Kidney (tissue), 14 donors: ENCODE data around the gene VIT. TPM values are rescaled to one million over a fixed set of nuclear protein-coding genes. Genes with fewer than 3 reads are reported as not detected.
A peak's percentile ranks its signal among the peaks of the same experiment; 100 is the strongest.

Experiments
- DNase-seq, 5 donors: peaks; one replicate each; pipeline ENCODE4 v3.0.0-alpha.2; 2013 to 2020
- FAIRE-seq: peaks from 2 replicates; lab custom pipeline; 2012; peaks lifted over from hg19 to GRCh38; lab: Jason Lieb, UNC
- H3K27ac ChIP-seq, 2 donors: one replicate each; pipeline ENCODE4 v1.7.0; 2013; ENCODE audit warnings: low read depth in 2 of 2, low read length in 2 of 2, inconsistent platforms in 1 of 2
- H3K27me3 ChIP-seq: one replicate; pipeline ENCODE4 v1.7.1; 2013; ENCODE audit warnings: low read length, inconsistent platforms; ENCODE audit not compliant: control insufficient read depth, insufficient read depth
- H3K36me3 ChIP-seq, 3 donors: one replicate each; pipeline versions ENCODE4 v1.7.0 to v1.7.1; 2013; ENCODE audit warnings: low read length in 3 of 3, control low read depth in 1 of 3, inconsistent platforms in 1 of 3; ENCODE audit not compliant: insufficient read depth in 3 of 3, control insufficient read depth in 2 of 3
- H3K4me1 ChIP-seq, 3 donors: one replicate each; pipeline versions ENCODE4 v1.7.0 to v1.7.1; 2013; ENCODE audit warnings: low read length in 3 of 3, inconsistent platforms in 1 of 3, low read depth in 1 of 3; ENCODE audit not compliant: control insufficient read depth in 2 of 3, insufficient read depth in 2 of 3
- H3K4me3 ChIP-seq, 3 donors: one replicate each; pipeline versions ENCODE4 v1.7.0 to v1.8.1; 2013; ENCODE audit warnings: low read length in 3 of 3, control low read depth in 1 of 3, inconsistent platforms in 1 of 3
- H3K9ac ChIP-seq, 3 donors: one replicate each; pipeline versions ENCODE4 v1.7.0 to v1.7.1; 2013; ENCODE audit warnings: low read length in 3 of 3, control low read depth in 1 of 3, inconsistent platforms in 1 of 3
- H3K9me3 ChIP-seq, 3 donors: one replicate each; pipeline versions ENCODE4 v1.7.0 to v1.7.1; 2013; ENCODE audit warnings: low read length in 3 of 3, control low read depth in 1 of 3, inconsistent platforms in 1 of 3; ENCODE audit not compliant: control insufficient read depth in 2 of 3, insufficient read depth in 1 of 3
- intact Hi-C: fragments of 100-400 bp; cut with DNase I; formaldehyde crosslinking; loops from one replicate; pipeline ENCODE4 v1.11.1; 2022
- polyA plus RNA-seq: library from polyadenylated mRNA; stranded (reverse); fragments of 350-450 nt; fragmentation: Illumina TruSeq; extraction: RNeasy Lipid Tissue Mini Kit (QIAGEN cat#74804); gene quantifications from one replicate; pipeline ENCODE4 v1.2.3, GENCODE V29; 2014; ENCODE audit warnings: low read depth, low replicate concordance; ENCODE audit not compliant: insufficient read depth
- total RNA-seq: library from RNA; stranded (reverse); fragmentation: NEBNext Ultra II Directional; extraction: Animal tissue kit (Norgen Biotek cat#: 25700); gene quantifications from one replicate; pipeline ENCODE4 v1.2.1, GENCODE V29; 2021
- TF ChIP-seq, protein P1 (sequence below): IDR thresholded peaks from 3 replicates; pipeline ENCODE4 v1.5.1; 2012; ENCODE audit warnings: mild to moderate bottlenecking, moderate library complexity, borderline replicate concordance; ENCODE audit not compliant: insufficient read depth; ENCODE audit errors: extremely low read depth
- donor health status: control.
- donor health status: control.
- donor health status: control.
- donor health status: control.
- donor health status: control.
- donor health status: DM: yes; HTN: yes; CAD: no.
- donor health status: Normal renal cell carcinoma (clear cell type).

The VIT gene
- total and polyA plus RNA-seq, 2 donors from 2014 or later, result 0.15 TPM; not detected in 1

DNA sequence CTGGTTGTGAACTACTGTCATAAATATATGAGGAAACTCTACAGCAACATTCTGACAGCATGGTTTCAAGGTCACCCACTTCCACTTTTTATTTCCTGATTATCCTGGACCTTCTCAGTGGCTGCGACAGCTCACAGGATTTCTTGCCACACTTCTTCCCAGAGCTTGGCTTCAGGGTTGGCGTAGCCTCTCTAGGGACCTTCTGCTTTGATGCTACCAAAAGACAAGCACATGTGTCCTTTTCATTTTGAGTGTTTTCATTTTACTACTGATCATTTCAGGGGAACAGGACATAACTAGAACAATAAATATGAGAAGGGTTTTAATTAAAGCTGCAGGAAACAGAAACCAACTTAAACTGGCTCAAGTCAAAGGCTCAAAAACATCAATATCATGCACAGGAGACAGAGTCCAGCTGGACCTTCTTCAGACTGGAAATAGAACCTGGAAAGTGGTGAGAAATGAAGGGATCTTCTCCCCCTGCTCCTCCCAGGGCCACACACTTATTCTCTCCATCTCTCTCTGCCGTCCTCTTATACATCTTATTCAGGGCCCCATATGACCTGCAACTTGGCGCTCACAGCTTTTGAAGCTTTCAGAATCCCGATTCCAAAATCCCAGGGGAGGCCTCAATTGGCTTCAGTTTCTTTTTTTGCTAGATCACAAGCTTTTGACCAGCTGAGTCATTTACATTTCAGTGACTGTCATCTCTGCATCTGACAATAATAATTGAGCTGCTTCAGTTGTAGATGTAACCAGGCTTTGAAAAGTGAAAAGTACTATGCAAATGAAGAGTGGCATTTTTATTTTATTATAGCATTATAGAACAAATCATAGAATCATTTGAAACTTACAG lies 9.7 kb downstream of the VIT start:
- Histone ChIP-seq H3K27ac (no peak overlapping the region), H3K9me3 (peaks cover 0 to 7% (median 0%) of the 10 kb centered on the region in 3 donors), H3K4me1 (no peaks in the 10 kb centered on the region), H3K36me3 (no peaks in the 10 kb centered on the region), H3K9ac (no peak overlapping the region), H3K4me3 (no peak overlapping the region), H3K27me3 (no peaks in the 10 kb centered on the region)
- no peak for FAIRE-seq
- TF ChIP-seq, protein P1, sequence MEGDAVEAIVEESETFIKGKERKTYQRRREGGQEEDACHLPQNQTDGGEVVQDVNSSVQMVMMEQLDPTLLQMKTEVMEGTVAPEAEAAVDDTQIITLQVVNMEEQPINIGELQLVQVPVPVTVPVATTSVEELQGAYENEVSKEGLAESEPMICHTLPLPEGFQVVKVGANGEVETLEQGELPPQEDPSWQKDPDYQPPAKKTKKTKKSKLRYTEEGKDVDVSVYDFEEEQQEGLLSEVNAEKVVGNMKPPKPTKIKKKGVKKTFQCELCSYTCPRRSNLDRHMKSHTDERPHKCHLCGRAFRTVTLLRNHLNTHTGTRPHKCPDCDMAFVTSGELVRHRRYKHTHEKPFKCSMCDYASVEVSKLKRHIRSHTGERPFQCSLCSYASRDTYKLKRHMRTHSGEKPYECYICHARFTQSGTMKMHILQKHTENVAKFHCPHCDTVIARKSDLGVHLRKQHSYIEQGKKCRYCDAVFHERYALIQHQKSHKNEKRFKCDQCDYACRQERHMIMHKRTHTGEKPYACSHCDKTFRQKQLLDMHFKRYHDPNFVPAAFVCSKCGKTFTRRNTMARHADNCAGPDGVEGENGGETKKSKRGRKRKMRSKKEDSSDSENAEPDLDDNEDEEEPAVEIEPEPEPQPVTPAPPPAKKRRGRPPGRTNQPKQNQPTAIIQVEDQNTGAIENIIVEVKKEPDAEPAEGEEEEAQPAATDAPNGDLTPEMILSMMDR, result no peak
- DNase-seq, result peak in 2 of 5 donors; percentile 12 to 54
- intact Hi-C loops, result no loop called here

DNA sequence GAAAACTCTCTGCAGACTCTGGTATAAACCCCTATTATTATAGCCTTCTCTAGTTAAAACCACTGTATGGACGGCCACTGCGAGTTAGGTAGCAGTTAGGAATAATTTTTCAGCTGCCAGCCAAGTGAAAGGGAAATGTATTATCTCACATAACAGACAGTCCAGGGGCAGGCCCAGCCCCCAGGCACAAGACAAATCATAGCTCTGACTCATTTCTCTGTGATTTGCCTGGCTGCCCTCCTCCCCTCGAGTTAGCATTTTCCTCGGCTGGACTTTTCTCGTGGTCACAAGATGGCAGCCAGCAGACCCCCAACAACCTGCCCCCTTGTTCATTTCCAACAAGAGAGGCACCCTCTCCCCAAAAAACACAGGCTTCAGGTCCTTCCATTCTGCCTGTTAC lies 10.5 kb downstream of the VIT start:
- Histone ChIP-seq H3K36me3 (no peaks in the 10 kb centered on the region), H3K4me3 (no peak overlapping the region), H3K4me1 (no peaks in the 10 kb centered on the region), H3K9me3 (peaks cover 0 to 8% (median 0%) of the 10 kb centered on the region in 3 donors), H3K9ac (no peak overlapping the region), H3K27ac (no peak overlapping the region), H3K27me3 (no peaks in the 10 kb centered on the region)
- FAIRE-seq (no peak), DNase-seq (no peak)
- TF ChIP-seq, protein P1, result no peak
- intact Hi-C loops, result no loop called here

DNA sequence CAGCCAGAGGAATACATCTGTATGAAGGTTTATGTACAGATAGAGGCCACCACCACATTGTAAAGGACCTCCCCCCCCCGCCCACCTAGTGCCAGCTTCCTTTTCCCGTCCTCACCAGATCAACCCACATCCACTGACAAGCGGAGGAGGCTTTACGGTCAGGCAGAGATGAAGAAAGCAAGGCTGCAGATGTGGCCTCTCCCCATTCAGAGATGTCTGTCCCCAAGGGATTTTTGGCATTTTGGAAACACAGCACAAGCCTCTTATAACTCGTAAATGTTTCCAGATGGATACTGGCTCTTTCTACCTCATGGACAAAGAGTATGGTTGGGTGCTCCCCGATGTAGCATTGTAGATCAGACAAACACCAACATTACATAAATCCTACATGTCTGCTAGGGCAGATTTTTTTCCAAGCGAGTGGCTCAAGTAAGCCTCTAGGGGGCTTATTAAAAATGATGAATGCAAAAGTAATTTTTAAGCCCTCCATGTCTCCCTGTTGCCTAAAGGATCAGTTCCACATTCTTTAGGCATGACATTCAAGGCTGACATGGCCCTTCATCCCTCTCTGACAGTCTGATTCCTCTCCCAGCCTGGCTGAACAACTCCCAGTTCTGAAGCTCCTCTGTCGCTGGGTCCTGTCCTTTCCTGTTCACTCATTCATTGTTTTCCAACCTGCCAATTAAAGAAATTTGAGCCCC lies 11.7 kb downstream of the VIT start:
- TF ChIP-seq, protein P1, result no peak
- DNase-seq, result no peak
- Histone ChIP-seq H3K27ac (no peak overlapping the region), H3K4me3 (no peak overlapping the region), H3K9ac (no peak overlapping the region), H3K9me3 (peaks cover 0 to 8% (median 0%) of the 10 kb centered on the region in 3 donors), H3K36me3 (no peaks in the 10 kb centered on the region), H3K27me3 (no peaks in the 10 kb centered on the region), H3K4me1 (no peaks in the 10 kb centered on the region)
- no peak for FAIRE-seq
- intact Hi-C loops, result no loop called here
